ENCODE results near the gene ATG9B. TPM values are rescaled to one million over a fixed set of nuclear protein-coding genes. Genes with fewer than 3 reads are reported as not detected.
"Not testable (repeated sequence)": the region's sequence is repeated elsewhere in the genome, so short reads cannot be mapped to it uniquely, and the experiment has no call there.

The ATG9B gene
- total RNA-seq, 1 donor from 2014 or later: 10.3 TPM

DNA sequence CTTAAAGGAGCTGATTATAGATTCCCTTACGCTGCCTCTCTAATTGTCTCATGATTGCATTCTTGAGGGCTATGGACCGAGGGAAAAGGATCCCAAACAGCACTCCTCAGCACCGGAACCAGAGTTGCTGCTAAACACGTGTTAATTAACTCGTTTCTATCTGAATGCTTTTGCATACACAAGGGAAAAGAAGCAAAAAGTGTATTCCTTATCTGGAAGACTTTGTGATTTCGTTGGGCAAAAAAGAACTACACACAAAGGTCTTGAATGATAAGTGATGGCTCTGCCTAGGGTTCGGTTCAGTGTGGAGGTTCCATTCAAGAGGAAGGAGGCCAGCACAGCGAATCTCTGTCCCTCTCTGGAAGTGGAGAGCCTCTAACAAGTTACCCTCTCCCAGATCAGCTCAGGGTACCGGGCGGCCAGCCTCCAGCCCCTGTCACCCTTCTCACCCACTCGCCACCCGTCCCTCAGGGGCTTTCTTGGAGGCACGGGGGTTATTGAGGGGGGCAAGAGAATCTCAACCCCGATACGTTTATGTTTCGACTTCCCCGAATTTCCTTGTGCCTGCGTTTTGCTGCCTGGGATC, 34.6 kb upstream of the ATG9B start:
- intact Hi-C loops (cut with micrococcal nuclease): loop anchor here (1.0 to 5.0 kb wide), 6 partner anchors 21 to 174 kb away; partner anchors contain the start of genes ABCB8, CHPF2 and FASTK

DNA sequence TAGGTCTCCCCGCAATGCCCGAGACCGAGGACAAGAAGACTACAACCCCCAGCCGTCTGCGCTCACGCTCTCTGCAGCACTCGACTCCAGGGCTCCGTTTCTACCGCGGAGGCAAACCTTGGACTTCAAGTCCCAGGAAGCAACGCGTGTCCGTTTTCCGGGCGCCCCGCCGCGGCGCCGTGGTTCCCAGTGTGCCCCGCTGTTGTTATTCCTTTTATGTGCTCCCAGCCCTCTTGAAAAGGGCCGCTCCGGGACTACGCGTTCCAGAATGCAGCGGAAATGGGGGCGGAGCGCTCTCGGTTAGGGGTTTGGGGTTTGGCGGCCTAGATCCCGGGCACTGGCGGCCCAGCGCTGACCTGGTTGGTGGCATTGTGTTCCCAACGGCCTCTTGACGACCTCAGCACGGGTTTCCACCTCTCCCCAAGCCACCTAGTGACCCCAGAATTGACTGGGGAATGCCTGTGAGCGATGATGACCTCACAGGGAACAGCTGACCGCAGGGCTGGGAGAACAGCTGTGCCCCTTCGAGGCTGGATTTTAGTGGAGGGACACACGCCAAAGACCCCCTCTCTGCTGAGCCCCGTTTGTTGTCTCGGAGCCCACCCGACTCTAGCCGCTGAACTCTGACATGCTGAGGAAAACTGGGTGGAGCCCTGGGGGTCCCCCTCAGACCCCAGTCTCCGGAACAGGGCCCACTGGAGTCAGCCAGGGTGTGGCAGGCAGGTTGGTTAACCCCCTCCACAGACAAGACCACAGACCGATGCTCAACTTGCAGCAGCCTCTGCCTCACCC, 33.9 kb upstream of the ATG9B start:
- intact Hi-C loops (cut with micrococcal nuclease): loop anchor here (1.0 to 5.0 kb wide), 7 partner anchors 22 to 175 kb away; partner anchors contain the start of genes ABCB8, ABCF2, CHPF2 and FASTK

DNA sequence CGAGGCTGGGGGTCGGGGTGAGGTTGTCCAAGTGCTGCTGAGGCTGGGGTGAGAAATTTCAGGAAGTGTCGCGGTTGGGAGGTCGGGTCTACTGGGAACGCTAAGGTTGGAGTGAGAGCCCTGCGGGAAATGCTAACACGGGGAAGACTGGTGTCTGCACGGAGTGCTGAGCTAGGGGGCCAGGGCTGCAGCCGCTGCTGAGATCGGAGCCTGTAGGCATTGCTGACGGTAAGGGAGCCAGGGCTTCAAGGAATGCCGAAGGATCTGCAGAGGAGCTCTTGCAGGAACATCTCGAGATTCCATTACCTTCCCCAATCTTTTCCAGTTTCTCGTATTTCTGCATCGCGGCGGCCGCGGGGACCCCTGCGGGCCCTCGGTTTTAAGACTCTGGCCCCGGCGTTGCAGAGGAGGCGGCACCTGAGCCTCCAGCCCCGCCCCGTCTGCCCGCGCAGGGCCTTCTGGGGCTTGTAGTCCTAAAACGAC, 33.3 kb upstream of the ATG9B start, which contains the start of gene CDK5:
TSS of gene CDK5 (minus strand) at position 392 of the 483 bp plus-strand sequence. CDS start at position 343, 49 bp downstream.
- intact Hi-C loops (cut with micrococcal nuclease): loop anchor here (1.0 to 5.0 kb wide), 2 partner anchors 45 to 170 kb away; partner anchors contain the start of gene ABCF2

DNA sequence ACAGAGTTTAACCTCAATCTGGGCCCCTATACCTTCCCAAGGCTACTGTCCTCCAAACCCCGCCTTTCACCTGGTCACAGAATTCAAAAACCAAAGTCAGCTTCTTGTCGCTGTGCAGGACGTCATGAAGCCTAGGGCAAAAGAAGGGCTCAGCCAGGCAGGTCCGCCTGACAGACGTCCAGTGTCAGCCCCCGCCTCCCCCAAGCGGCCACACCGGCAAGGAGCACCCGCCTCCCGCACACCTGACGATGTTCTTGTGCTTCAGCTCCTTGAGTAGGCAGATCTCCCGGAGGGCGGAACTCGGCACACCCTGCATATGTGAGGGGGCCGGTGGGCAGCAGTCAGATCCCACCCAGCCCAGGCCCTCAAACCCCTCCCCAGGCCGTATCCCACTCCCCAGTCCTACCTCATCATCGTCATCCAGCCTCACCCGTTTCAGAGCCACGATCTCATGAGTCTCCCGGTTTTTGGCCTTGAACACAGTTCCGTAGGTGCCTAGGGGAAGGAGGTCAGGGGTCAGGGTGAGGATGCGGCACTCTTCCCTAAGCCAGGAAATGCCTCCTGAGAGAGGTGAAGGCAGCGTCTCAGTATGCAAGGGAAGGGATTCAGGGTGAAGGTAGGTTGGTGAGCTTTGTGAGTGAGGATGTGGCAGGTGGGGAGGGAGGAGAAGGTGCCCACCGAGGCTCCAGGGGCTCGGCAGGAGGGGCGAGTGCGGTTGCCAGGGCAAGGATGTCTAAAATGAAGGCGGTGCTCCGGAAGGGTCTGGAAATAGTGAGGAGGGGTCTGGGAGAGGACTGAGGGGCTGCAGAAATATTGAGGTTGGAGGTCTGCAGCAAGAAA, 32.6 kb upstream of the ATG9B start:
- intact Hi-C loops (cut with micrococcal nuclease): loop anchor here (1.0 to 5.0 kb wide), 2 partner anchors 45 to 170 kb away; partner anchors contain the start of gene ABCF2

DNA sequence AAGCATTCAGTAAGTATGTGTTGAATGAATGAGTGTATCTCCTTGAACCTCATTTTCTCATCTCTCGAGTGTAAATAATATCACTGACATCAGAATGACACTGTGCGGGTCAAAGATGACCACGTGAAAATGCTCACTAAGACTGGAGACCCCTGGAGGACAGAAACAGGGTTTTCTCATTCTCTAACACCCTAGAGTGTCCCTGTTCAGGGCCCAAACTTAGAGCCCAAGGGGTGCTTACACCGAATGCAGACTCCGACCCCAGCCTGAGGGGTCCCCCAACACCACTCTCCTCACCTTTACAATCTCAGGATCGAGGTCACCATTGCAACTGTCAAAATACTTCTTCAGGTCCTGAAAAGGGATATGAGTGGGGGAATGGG, 32.0 kb upstream of the ATG9B start:
- intact Hi-C loops (cut with micrococcal nuclease): loop anchor here (5.0 kb wide), 1 partner anchor 44 kb away; no protein-coding TSS in a partner anchor

DNA sequence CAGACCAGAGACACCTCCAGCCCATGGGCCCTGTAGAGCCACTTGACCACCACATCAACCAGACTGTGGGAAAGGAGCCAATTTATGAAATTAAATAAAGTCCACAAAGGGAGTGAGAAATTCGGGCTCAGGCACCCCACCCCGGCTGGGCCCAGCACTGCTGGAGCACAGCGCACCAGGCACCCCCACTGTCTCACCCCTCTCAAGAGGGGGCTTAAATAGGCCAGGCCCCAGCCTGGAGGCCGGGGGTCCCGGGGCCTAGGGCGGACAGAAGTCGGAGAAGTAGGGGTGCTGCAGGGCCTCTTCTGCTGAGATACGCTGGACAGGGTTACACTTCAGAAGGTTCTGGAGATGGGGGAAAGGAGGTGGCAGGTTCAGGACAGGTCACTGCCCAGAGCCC, 29.5 kb upstream of the ATG9B start:
- intact Hi-C loops (cut with micrococcal nuclease): no loop called here

DNA sequence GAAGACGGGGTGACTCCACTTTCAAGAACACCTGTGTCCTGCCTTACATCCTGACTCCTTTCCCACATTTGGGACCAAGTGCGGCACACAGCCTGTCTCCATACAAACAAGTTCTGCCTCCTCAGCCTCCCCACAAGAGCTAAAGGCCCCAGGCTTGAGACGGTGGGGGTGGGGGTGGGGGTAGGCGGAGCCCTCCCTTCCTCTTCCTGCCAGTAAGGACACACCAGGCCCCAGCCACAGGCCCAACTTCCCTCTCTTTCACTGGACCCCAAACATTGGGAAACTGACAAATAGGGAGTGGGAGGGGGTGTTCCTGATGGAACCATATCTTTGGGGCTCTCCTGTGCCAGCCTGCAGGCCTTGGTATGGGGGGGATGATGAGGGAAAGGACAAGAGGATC, 28.8 kb upstream of the ATG9B start:
- intact Hi-C loops (cut with micrococcal nuclease): no loop called here

DNA sequence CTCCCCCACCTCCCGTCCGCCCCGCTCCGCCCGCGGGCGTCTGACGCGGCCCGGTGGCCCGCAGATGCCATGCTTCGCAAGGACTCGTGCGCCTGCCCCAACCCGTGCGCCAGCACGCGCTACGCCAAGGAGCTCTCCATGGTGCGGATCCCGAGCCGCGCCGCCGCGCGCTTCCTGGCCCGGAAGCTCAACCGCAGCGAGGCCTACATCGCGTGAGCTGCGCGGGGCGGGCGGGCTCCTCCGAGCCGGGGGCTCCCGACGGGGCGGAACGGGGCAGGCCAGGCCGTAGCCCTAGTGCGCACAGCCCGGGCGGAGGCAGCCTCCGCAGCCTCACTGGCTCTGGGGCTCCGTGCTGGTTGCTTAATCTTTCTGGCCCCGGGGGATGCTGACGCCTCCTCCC, 26.8 kb upstream of the ATG9B start:
- intact Hi-C loops (cut with micrococcal nuclease): no loop called here

DNA sequence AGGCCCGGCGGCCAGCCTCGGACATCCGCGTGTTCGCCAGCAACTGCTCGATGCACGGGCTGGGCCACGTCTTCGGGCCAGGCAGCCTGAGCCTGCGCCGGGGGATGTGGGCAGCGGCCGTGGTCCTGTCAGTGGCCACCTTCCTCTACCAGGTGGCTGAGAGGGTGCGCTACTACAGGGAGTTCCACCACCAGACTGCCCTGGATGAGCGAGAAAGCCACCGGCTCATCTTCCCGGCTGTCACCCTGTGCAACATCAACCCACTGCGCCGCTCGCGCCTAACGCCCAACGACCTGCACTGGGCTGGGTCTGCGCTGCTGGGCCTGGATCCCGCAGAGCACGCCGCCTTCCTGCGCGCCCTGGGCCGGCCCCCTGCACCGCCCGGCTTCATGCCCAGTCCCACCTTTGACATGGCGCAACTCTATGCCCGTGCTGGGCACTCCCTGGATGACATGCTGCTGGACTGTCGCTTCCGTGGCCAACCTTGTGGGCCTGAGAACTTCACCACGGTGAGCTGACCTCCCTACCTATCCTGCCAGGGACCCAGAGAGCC, 24.7 kb upstream of the ATG9B start:
- intact Hi-C loops (cut with micrococcal nuclease): no loop called here

DNA sequence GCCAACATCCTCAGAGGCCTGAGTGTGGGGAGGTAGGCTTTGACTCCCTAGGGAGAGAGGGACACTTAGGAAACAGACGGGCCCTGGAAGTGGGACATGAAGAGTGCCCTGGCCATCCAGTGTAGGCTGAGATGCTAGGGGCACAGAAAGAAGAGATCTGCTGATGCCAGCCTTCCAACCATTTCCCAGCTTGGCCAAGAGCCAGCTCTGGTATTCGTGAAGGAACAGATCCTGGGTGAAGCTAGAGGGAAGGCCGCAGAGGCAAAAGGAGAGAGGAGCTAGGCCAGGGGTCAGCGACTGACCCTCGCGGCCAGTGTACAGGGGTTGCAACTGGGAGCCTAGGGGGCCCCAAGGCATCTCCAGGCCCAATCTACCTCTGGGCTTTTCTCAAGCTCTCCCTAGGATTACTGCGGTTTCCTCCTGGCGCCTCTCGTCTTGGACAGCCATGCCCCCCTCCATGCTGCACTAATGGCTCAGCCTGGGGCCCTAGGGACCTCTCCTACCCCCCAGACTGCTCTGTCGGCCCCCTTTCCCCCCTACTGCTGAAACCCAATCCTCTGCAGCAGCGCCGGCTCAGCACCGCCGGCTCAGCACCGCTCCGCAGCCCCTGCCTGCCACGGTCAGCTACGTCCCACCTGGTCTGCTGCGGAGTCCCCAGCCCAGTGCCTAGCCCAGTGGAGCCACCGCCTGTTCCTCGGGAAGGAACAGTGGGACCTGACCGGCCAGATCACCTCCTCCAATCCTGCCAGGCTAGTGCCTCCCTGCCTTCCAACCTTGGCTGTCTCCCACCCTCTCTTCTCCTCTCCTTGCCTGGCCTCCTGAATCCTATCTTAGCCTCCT, 23.9 kb upstream of the ATG9B start, which contains the start of gene ASIC3:
TSS of gene ASIC3 (plus strand) at position 556 of the 840 bp plus-strand sequence. CDS start 355 bp downstream, outside the sequence.
- intact Hi-C loops (cut with micrococcal nuclease): no loop called here

DNA sequence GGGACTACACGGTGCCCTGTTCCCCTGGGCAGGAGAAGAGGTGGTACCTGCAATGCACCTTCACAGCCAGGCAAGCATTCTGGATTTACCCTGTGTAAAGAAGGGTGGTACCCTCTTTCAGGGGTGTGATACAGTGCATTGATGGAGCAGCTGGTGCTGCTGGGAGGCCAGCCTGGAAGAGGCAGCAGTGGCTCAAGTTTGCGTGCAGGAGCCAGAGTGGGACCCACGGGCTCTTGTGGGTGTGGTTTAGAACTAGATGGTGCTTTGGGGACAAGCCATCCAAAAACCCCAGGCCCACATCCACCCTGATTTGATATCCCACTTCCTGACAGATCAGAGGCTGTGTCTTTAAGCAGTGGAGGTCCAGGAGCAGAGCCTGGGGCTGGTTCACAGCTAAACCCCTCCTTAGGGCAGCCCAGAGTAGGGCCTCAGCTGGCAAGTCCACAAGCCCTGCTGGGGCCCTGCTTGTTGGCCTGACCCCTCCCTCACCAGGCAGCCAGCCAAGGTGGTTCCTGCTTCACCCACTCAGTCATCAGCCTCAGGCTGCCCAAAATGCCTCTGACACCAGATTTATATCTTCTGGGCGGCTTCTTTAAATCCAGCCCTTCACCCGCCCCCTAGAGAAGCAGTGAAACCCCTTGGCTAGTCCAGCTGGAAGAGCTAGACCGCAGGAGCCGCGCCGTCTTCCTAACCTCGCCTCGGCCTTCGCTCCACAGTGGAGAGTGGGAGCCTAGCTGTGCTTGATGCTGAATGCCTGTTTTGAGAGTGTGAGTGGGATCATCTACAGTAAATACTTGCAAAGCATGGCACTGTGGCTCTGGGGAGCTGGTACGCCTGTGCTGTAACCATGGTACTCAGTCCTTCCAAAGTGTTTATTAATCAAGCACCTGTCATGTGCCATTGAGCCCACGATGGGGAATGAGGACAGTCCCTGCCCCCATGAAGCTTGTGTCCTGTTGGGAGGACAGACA, 22.6 kb upstream of the ATG9B start:
- intact Hi-C loops (cut with micrococcal nuclease): no loop called here

DNA sequence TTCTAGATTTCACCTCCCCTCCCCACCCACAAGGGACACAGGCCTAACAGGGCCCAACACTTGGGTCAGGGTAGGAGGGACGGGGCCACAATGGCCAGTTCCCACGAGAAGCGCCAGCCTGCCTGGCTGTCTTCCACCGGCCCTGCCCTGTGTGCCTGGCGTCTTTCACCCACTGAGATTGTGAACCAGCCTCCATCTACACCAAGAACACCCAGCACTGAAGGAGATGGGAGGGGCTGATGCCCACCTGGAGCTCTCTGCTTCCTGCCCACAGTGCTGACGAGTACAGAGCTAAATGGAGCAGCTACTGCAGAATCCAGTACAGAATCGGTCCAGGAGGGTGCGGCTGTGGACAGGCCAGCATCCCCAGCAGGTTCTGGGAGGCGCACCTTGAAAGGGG, 21.7 kb upstream of the ATG9B start:
- intact Hi-C loops (cut with micrococcal nuclease): no loop called here

DNA sequence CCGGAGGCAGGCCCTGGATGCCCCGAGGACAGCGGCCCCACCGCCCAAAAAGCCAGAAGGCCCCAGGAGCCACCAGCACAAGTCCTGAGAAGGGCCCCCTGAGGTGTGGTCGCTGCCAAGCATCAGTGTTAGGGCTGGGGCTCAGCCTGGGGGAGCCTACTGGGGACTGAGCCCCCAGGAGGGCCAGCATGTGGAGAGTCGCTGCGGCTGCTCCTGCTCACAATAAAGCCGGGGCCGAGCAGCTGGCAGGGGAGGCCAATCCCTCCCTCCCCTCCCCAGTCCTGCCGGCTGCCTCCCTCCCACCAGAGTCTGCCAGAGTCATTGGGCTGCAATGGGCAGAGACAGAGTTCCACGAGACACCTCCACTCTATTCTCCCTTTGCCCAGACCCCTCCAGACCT, 21.0 kb upstream of the ATG9B start:
- intact Hi-C loops (cut with micrococcal nuclease): no loop called here

DNA sequence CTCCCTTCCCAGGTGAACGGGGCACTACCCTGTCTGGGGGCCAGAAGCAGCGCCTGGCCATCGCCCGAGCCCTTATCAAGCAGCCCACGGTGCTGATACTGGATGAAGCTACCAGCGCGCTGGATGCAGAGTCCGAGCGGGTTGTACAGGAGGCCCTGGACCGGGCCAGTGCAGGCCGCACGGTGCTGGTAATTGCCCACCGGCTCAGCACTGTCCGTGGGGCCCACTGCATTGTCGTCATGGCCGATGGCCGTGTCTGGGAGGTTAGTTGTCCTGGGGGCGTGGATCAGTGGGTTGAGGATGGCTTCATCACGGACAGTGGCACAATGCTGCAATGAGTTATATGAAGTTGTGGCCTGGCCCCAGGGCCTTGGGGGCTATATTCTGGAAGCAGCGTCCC, 19.7 kb upstream of the ATG9B start:
- intact Hi-C loops (cut with micrococcal nuclease): no loop called here

DNA sequence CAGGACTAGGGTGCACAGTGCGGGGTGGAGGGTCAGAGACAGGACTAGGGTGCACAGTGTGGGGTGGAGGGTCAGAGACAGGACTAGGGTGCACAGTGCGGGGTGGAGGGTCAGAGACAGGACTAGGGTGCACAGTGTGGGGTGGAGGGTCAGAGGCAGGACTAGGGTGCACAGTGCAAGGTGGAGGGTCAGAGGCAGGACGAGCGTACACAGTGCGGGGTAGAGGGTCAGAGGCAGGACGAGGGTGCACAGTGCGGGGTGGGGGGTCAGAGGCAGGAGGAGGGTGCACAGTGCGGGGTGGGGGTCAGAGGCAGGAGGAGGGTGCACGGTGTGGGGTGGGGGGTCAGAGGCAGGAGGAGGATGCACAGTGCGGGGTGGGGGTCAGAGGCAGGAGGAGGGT, 19.2 kb upstream of the ATG9B start:
- intact Hi-C loops (cut with micrococcal nuclease): not testable (repeated sequence)

DNA sequence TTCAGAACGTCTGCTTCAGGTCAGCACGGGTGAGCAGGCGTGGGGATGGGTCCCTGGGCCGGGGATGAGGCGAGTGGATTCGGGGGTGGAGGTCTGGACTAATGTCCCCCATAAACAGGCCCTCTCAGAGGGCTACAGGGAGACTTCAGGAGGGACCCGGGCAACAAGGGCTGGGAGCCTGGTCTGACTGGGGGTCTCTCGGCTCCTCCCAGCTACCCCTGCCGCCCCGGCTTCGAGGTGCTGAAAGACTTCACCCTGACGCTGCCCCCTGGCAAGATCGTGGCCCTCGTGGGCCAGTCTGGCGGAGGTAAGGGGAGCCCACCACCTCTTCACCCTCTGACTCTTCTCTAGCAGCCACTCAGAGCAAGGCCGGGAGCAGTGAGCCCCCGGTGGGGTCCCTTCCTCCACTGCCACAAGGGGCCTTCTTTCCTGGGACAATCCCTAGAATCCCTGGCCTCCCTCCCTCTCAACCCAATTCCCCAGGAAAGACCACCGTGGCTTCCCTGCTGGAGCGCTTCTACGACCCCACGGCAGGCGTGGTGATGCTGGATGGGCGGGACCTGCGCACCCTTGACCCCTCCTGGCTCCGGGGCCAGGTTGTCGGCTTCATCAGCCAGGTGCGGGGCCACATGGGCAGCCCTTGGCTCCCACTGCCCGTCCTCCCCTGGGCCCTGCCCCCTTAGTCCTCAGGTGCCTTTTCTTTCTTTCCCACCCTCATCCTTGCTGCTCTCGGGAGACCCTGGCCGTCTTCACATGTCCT, 16.5 kb upstream of the ATG9B start:
- intact Hi-C loops (cut with micrococcal nuclease): no loop called here

DNA sequence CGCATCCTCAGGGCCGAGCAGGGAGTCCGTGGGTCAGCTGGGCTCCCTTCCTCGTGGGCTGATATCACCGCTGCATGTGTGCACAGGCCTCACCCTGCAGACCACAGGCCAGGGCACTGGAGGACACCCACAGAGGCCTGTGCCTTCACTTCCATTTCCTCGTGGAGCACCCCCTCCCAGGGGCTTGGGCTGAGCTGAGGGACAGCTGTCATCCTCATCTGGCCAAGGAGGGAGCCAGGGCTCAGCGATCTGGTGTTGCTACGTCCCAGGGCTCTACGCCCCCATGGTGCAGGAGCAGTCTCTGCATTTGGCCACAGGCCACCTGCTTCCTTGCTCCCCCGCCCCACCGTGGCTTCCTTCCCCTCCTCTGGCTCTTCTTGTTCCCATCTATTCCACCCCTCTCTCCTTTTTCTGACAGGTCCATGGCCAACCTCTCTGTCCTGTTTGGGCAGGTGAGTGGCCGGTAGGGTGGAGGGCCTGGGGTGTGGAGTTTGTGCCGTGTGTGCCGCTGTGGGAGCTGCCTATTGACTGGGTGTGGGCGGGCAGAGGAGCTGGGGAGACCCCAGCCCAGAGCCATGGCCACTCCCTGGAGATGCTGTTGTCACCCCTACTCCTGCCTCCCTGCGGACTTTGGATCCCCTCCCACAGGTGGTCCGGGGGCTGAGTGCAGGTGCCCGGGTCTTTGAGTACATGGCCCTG, 15.7 kb upstream of the ATG9B start:
- intact Hi-C loops (cut with micrococcal nuclease): no loop called here
